HG02981 (cell line): ENCODE measurements around the gene NSMCE3.

Experiments used
- ATAC-seq: cut with Tn5 transposase; IDR thresholded peaks from one replicate; pipeline ENCODE4 v1.9.1; 2021; ENCODE audit warnings: mild to moderate bottlenecking, moderate library complexity; ENCODE audit not compliant: unreplicated experiment

NSMCE3 gene

GRCh38 chr15:29269485-29270168, at the start of gene NSMCE3:
Gene NSMCE3 (minus strand): TSS chr15:29269822. CDS start chr15:29269705, 117 bp downstream.
- ATAC-seq = peak; percentile 87

DNA sequence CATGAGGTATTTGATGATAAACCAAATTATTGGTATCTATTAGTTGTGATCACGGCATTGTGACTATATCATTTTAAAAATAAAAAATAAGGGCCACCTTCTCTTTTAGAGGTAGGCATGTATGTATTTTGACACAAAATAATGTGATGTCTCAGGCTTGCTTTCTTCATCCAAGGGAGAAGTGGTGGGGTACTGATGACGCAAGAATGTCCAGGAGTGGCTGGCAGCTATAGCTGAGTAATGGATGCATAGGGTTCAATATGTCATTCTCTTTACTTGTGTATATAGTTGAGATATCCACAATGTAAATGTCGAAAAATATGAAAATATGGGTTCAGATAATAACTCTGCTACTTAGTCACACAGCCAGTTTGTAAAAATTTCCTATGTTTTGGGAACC, 46.8 kb upstream of the NSMCE3 start:
- no peak for ATAC-seq

- ATAC-seq = no peak
Observed at GRCh38 chr15:29312387-29312786, 42.8 kb upstream of the NSMCE3 start.

DNA sequence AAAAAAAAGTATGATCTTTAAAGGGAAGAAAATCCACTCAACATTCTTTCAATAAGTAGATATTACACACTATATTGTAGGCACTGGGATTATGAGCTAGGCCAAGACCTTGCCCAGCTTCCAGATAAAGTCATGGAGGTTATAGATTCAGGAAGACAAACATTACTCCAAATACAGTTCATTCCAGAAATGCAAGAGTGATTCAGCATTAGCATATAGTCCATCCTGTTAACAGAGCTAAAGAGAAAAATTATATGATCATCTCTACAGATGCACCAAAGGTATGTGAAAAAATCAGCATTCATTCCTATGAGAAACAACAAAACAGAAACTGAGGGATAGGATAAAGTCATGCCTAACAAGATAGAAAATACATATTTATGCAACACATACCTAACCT, 42.1 kb upstream of the NSMCE3 start:
- no peak for ATAC-seq

- ATAC-seq = no peak
Observed at GRCh38 chr15:29309139-29309538, 39.5 kb upstream of the NSMCE3 start.

GRCh38 chr15:29308299-29308698, 38.7 kb upstream of the NSMCE3 start:
- no peak for ATAC-seq

DNA sequence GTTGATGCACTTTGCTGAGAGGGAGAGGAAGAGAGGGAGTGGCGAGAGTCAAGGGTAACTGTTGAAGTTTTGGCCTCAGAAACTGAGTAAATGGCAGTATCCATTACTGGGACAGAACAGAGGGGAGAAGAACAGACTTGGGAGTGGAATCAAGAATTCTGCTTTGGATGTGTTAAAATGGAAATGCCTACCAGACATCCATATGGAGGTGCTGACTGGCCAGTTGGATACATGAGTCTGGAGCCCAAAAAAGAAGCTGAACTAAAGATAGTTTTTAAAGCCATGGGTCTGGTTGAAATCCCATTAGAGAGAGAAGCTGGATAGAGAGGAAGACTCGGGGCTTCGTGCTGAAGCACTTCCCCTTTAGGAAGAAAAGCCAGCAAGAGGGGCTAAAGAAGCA, 35.9 kb upstream of the NSMCE3 start:
- ATAC-seq = no peak

DNA sequence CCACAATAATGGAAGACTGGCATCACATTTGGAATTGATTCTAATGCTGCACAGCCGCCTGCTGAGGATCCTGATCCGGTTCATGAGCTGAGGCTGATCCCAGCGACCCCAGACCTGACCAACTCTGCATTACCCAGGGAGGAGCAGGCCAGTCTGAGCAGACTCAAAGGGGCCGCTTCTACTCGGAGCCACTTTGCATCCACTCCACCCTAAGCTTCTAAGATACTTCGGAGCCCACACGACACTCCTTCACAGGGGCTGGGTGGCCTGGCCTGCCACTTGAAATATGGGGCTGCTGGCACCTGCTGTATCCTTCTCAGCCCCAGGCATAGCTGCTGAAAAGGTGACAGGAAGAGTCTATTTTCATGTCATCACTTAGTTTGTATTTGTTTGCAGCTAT, 33.2 kb upstream of the NSMCE3 start:
- ATAC-seq = no peak

DNA sequence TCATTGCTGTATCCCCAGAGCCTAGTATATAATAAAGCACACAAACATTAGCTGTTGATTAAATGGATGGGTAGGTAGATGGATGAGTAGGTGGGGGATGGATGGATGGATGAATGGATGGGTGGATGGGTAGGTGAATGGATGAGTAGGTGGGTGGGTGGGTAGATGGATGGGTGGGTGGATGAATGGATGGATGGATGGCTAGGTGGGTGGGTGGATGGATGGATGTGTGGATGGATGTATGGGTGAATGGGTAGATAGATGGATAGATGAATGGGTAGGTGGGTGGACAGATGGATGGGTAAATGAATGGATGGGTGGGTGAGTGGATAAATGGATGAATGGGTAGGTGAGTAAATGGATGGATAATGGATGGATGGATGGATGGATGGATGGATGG, 30.2 kb upstream of the NSMCE3 start:
- no peak for ATAC-seq

DNA sequence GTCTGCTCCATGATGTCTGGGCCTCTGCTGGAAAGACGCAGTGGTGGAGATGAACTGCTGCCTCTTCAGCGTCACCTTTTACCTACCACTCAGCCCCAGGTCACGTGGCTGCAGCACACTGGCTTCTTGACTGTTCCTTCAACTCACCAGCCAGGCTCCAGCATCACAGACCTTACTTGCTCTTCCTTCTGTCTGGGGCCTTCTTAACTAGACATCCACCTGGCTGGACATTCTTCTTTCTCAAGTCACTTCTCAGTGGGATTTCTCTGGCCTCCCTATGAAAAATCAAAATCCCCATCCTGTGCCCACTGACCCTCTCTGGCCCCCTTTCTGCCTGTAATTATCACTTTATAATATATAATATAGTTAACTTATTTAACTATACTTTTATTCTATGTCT, 29.7 kb upstream of the NSMCE3 start:
- no peak for ATAC-seq

DNA sequence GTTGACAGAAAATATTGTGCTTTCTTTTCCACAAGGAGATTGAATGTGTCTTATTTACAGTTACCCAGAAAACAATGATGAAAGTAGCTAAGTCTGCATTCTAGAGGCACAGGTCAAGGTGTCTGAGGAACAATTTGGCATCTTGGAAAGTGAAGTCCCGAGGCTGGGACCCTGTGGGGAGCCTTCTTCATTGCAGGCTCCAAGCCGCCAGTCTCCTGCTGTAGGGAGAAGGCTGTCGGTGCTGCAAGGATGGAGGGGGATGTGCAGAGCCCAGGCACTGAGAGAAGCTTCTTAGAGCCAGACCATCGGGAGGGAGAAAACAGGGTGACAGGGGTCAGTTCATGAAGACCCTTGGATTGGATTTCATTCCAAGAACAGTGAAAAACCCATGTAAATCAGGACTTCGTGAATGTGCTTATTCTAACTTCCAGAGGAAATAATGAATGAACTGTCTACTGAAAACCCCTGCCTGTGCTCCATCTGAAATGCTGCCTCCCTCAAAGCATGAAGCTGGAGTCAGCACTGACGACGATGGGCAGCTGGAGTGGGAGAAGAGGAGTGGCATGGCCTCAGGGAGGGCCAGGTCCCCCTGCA, 25.2 kb upstream of the NSMCE3 start:
- ATAC-seq = no peak

DNA sequence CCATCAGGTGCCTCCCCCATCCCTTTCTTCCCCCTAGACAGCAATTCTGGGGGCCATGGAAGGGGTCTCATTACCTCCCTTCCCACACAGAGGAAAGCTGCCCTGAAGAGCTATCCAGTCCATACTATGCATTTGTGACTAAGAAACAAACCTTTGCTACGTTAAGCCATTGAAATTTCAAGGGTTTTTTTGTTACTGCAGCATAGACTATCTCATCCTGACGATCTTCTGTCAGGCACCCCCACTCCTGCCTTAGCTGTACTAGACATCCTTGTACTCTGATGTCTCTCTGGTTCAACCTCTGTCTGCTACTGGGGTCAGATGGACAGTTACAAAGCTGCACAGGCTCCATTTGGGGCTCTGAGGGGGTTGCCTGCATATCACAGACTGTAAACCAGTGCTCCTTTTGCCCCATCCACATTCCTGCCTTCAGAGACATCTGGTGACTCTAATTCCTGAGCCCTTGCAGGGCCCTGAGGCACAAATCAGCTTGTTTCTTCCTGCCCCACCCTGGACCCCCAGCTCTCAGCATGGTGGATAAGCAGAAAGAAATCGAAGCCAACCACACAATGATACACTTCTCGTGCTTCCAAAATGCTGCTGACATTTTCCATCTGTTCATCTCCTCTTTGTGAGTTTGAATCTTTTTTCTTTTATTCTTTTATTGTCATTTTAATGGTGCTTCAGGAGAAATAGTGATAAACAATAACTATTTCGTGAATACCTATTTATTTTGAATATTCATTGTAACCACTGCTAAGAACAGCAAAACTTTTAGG, 21.6 kb upstream of the NSMCE3 start:
- no peak for ATAC-seq

- ATAC-seq = no peak
Observed at GRCh38 chr15:29289173-29289572, 19.6 kb upstream of the NSMCE3 start.

DNA sequence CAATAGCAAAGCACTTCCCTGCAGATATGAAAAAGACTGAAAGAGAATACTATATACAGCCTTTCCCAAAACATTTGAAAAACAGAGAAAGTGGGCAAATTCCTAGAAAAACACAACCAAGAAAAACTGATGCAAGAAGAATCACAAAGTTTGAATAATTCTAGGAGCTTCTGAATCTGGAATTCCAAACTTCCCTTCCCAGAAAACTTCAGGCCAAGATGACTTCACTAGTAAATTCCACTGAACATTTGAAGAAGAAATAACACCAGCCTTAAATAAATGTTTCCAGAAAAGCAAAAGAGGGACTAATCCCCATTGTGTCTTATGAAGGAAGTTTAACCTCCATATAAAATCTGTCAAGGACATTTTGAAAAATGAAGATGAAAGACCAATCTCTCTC, 15.8 kb upstream of the NSMCE3 start:
- no peak for ATAC-seq

GRCh38 chr15:29283381-29283780, 13.8 kb upstream of the NSMCE3 start:
- no peak for ATAC-seq

GRCh38 chr15:29280514-29280913, 10.9 kb upstream of the NSMCE3 start:
- no peak for ATAC-seq

DNA sequence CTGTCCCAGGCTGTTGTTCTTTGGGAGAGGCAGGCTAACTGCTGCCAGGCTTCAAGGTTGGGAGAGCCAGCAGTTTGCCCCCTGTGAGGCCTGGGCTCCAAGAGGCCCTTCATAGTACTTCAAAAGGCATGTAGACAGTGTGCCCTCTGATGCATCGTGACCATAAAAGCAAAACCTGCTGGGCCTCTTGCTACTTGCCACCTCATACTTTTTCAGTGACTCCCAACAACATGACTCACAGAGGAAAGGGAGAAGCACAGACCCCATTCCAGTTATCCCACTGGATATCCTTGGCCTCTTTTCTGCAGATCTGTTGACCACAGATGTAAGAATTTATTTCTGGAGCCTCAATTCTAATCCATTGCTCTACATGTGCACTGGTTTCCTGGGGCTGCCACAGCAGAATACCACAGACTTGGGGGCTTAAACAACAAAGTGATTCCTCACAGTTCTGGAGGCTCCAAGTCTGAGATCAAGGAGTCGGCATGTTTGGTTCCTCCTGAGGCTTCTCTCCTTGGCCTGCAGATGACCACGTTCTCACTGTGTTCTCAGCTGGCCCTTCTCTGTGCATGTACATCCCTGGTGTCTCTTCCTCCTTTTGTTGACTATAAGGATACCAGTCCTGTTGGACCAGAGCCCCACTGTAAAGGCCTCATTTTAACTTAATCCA, 8.9 kb upstream of the NSMCE3 start:
- no peak for ATAC-seq

- no peak for ATAC-seq
Observed at GRCh38 chr15:29276366-29276765, 6.7 kb upstream of the NSMCE3 start.

DNA sequence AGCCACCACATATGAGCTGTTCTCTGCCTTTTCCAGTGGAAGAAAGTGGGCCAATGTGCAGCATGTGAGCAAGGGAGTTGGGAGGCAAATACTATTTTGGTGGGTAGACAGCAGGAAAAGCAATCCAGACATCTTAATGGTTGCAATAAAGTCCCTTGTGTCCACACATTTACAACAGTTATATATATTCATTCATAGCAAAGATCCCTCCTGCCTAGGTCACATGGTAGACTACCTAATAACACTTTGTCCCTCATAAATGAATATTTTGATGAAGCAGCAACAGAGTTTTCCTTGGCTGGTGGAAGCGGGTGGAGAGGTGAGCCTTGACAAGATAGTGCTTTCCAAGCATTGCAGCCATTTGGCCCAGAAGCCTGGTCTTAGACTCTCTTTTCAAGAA, 6.2 kb upstream of the NSMCE3 start:
- no peak for ATAC-seq

GRCh38 chr15:29274946-29275345, 5.3 kb upstream of the NSMCE3 start:
- no peak for ATAC-seq

DNA sequence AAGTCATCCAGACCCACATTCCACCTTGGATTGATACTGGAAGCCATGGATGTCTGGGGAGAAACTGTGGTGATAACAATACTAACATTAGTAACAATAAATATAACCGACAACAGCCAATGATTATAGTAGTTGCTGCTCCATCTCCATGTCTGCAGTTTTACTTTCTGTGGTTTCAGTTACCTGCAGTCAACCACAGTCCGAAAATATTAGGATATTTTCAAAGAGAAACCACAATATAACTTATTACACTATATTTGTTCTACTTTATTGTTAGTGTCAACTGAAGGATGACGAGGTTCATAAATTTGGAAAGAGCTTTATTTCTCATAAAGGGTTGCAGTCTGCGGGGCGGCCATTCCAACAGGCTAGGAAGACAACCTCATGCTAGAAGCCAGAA, 2.6 kb upstream of the NSMCE3 start:
- no peak for ATAC-seq

- no peak for ATAC-seq
Observed at GRCh38 chr15:29270976-29271375, 1.4 kb upstream of the NSMCE3 start.
